Vagina (tissue), 2 donors: ENCODE measurements around the gene CAVIN1.

ENCODE experiments used
- CTCF ChIP-seq, 3 experiments: fragments of 450-650 bp in 2 of 3; fragments of 200-600 bp in 1 of 3; sonication (generic) in 1 of 3; IDR thresholded peaks; one replicate each; pipeline ENCODE4 v1.5.1; 2017 to 2019; ENCODE audit warnings: antibody characterized with exemption in 3 of 3, mild to moderate bottlenecking in 2 of 3, moderate library complexity in 2 of 3
- POLR2A ChIP-seq, 2 donors: fragments of 450-650 bp; IDR thresholded peaks; one replicate each; pipeline ENCODE4 v1.6.1; 2017; ENCODE audit warnings: antibody characterized with exemption in 2 of 2, mild to moderate bottlenecking in 2 of 2, moderate library complexity in 2 of 2

GRCh38 chr17:42392692-42393415 lies 30.2 kb downstream of the CAVIN1 start:
- TF ChIP-seq CTCF (IDR thresholded peaks at IDR 0.05) (no peak), POLR2A (IDR thresholded peaks at IDR 0.05) (no peak)
